A549 treated with CpdA at 1 μM for 4 hours (cell line): ENCODE results near the gene NDUFA8. TPM values are rescaled to one million over a fixed set of nuclear protein-coding genes. Genes with fewer than 3 reads are reported as not detected.

Experiments
- total RNA-seq: library from RNA; stranded (reverse); fragments of 200-300 nt; extraction: Qiagen RNA extraction; gene quantifications from 5 replicates; pipeline ENCODE4 v1.2.3, GENCODE V29; 2022; ENCODE audit warnings: low read depth

Gene NDUFA8
- 89.3 to 113 TPM (median 106 TPM) in 5 replicates for total RNA-seq

DNA sequence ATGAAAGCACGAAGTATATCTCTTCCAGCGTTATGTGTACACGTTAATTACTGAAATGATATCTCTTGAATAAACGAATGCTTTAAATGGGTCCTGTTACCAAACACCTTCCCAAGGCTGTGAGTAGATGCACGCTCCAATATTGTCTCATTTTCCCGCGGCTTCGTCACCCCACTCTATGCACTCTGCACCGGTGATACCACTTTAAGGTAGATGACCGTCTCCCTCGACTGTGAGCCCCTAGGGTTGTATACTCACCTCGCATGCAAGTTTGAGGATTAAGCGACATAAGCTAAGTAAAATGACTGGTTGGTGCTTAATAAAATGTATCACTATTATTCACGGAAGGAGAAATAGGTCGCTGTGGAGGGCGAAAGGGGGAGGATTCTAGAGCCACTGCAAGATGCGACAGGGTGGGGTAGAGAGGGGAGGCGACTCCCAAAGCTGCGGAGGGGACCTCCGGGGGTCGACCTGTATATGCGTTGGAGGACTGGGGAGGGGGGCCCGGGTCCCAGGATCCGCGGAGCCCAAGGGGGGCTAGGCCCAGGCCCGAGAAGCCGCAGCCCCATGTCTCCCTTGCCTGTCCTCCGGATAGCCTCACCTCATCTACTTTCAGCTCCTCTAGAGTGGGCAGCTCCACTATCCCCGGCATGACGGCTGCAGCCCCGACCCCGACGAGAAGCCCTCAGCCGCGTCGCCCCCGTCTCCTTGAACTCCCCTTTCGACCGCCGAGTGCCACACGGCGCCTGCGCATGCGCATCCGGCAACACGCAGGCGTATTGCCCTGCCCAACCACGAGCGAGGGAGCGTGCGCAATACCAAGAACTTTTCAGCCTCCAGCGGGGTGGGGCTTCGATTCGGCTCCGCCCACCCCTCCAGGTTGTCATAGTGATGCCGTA is at the start of gene NDUFA8, which contains the start of gene MORN5:
TSS of gene NDUFA8 (minus strand) at position 754 of the 899 bp plus-strand sequence. CDS start at position 652, 102 bp downstream.
TSS of gene MORN5 (plus strand) at position 883 of the 899 bp plus-strand sequence. CDS start 65 bp downstream, outside the sequence.

Other genes starting within 250 kb of the NDUFA8 start
- gene TTLL11, start 66.5 kb downstream of the NDUFA8 start, total RNA-seq, result 3.2 to 4.6 TPM (median 4.0 TPM) in 5 replicates
- gene MORN5, start 129 bp upstream of the NDUFA8 start, total RNA-seq, result 0.44 TPM in 1 of 5 replicates, not detected in the others
- 0.22 to 0.45 TPM (median 0.27 TPM) in 5 replicates for gene LHX6, start 69.2 kb upstream of the NDUFA8 start, total RNA-seq
- gene RBM18, start 105.1 kb upstream of the NDUFA8 start, total RNA-seq, result 13.8 to 23.7 TPM (median 21.4 TPM) in 5 replicates
- gene MRRF, start 105.1 kb upstream of the NDUFA8 start, total RNA-seq, result 66.9 to 76.9 TPM (median 71.2 TPM) in 5 replicates
- 0.82 to 1.5 TPM (median 1.2 TPM) in 5 replicates for gene PTGS1, start 211.2 kb upstream of the NDUFA8 start, total RNA-seq